Transverse colon (tissue), 4 donors: ENCODE results near the gene ERICH4. TPM values are rescaled to one million over a fixed set of nuclear protein-coding genes. Genes with fewer than 3 reads are reported as not detected.

Source experiments
- DNase-seq: peaks from one replicate; pipeline ENCODE4 v3.0.0-alpha.2; 2019
- H3K27ac ChIP-seq, 4 donors: fragments of 200-600 bp; sonication (generic); 2 replicates each; pipeline ENCODE4 v1.5.1; 2016 to 2018; ENCODE audit warnings: inconsistent platforms in 4 of 4
- H3K27me3 ChIP-seq: fragments of 200-600 bp; sonication (generic); 2 replicates; pipeline ENCODE4 v1.5.1; 2017; ENCODE audit warnings: inconsistent platforms
- H3K36me3 ChIP-seq, 4 donors: fragments of 200-600 bp; sonication (generic); 2 replicates each; pipeline ENCODE4 v1.5.1; 2017 to 2019; ENCODE audit warnings: inconsistent platforms in 4 of 4
- H3K4me1 ChIP-seq, 4 donors: fragments of 200-600 bp; sonication (generic); 2 replicates each; pipeline ENCODE4 v1.5.1; 2017 to 2020; ENCODE audit warnings: inconsistent platforms in 4 of 4
- H3K4me3 ChIP-seq, 4 donors: fragments of 200-600 bp; sonication (generic); 1 replicate in 1 of 4; 2 replicates in 3 of 4; pipeline versions ENCODE4 v1.5.1 to v1.6.1; 2017 to 2019; ENCODE audit warnings: inconsistent platforms in 4 of 4
- H3K9me3 ChIP-seq, 2 donors: fragments of 200-600 bp; sonication (generic); 2 replicates each; pipeline ENCODE4 v1.5.1; 2017 to 2019; ENCODE audit warnings: inconsistent platforms in 2 of 2
- EP300 ChIP-seq: sonication (generic); formaldehyde crosslinking; IDR thresholded peaks from one replicate; pipeline ENCODE4 v1.6.1; 2017; ENCODE audit warnings: antibody characterized with exemption, low read depth
- POLR2A ChIP-seq: fragments of 450-650 bp; IDR thresholded peaks from one replicate; pipeline ENCODE4 v1.6.1; 2016; ENCODE audit warnings: antibody characterized with exemption, mild to moderate bottlenecking, moderate library complexity
- POLR2AphosphoS5 ChIP-seq, 3 donors: sonication (generic); formaldehyde crosslinking; IDR thresholded peaks; one replicate each; pipeline ENCODE4 v1.6.1; 2016; ENCODE audit warnings: antibody characterized with exemption in 3 of 3
- WGBS, 2 donors: methylation state at CpG; one replicate each; pipeline ENCODE4 v1.1.5; 2018; ENCODE audit warnings: low coverage in 1 of 2; 5-methylcytosine and 5-hydroxymethylcytosine counted together
- in situ Hi-C, 4 donors: fragments of 200-750 bp; cut with MboI; loops; one replicate each; pipeline versions ENCODE4 v1.15.0 to v1.15.1; 2017; ENCODE audit warnings: low sequenced_read_pairs in 3 of 4, low pct_ligation_motif_present in 1 of 4, low pct_unique_long_range_greater_than_20kb in 1 of 4
- intact Hi-C: fragments of 100-400 bp; cut with DNase I; formaldehyde crosslinking; loops from one replicate; pipeline ENCODE4 v1.15.1; 2023; ENCODE audit warnings: low total_unique reads
- total RNA-seq, 4 donors: library from RNA; depleted of rRNA; stranded (reverse); fragments of >200 nt; gene quantifications; one replicate each; pipeline ENCODE4 v1.1.0, GENCODE V29; 2016
- TF ChIP-seq, protein P1 (sequence below), 5 experiments: fragments of 200-600 bp in 3 of 5; fragments of 450-650 bp in 2 of 5; sonication (generic) in 3 of 5; IDR thresholded peaks; 1 replicate in 2 of 5; 2 replicates in 3 of 5; pipeline ENCODE4 v1.5.1; 2016 to 2017; ENCODE audit warnings: antibody characterized with exemption in 5 of 5, inconsistent platforms in 3 of 5, mild to moderate bottlenecking in 2 of 5, moderate library complexity in 1 of 5

ERICH4 gene
- total RNA-seq, 4 donors from 2014 or later: not detected

DNA sequence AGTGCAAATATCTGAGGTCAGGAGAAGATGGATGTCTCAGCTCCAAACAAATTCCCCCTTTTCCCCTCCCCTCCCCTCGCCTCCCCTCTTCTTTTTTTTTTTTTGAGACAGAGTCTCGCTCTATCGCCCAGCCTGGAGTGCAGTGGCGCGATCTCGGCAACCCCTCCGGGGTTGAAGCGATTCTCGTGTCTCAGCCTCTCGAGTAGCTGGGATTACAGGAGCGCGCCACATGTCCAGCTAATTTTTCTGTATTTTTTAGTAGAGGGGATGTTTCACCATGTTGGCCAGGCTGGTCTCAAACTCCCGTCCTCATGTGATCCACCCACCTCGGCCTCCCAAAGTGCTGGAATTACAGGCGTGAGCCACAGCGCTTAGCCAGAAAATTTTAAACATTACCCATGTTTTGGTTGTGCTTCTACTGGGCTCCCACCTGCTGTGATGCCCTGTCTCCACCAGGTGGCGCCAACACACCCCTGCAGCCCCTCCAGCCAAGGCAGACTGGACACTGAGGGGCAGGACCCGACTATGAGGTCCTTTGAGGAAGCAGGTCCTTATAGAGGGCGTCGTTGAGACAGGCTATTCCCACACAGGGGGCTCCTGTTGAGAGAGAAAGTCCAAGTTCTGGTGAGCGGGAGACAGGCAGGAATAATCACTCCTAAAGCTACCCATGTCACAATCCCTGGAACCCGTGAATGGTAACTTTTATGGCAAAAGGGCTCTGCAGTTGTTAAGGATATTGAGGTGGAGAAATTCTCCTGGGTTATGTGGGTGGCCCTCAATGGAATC lies 6.3 kb downstream of the ERICH4 start:
- Histone ChIP-seq H3K27ac (no peak overlapping the region), H3K9me3 (no peaks in the 10 kb centered on the region), H3K4me1 (peaks cover 0 to 5% (median 0%) of the 10 kb centered on the region in 4 donors), H3K4me3 (peak overlapping the region in 1 of 4 donors; percentile 20), H3K27me3 (peaks cover 21% of the 10 kb centered on the region), H3K36me3 (no peaks in the 10 kb centered on the region)
- WGBS, 2 donors: 6 to 7% methylated on average over 3 to 22 of the region's 22 CpGs
- intact Hi-C loops (loop anchor here (5.0 kb wide), 1 partner anchor 123 kb away; no protein-coding TSS in a partner anchor), in situ Hi-C loops (loop anchor here in 2 of 4 donors (5.0 to 10.0 kb wide), 2 partner anchors 123 to 126 kb away; partner anchors contain the start of gene CEACAM21 (in 1 of the 2))
- peak; percentile 78 for DNase-seq
- TF ChIP-seq EP300: no peak
- TF ChIP-seq, protein P1, sequence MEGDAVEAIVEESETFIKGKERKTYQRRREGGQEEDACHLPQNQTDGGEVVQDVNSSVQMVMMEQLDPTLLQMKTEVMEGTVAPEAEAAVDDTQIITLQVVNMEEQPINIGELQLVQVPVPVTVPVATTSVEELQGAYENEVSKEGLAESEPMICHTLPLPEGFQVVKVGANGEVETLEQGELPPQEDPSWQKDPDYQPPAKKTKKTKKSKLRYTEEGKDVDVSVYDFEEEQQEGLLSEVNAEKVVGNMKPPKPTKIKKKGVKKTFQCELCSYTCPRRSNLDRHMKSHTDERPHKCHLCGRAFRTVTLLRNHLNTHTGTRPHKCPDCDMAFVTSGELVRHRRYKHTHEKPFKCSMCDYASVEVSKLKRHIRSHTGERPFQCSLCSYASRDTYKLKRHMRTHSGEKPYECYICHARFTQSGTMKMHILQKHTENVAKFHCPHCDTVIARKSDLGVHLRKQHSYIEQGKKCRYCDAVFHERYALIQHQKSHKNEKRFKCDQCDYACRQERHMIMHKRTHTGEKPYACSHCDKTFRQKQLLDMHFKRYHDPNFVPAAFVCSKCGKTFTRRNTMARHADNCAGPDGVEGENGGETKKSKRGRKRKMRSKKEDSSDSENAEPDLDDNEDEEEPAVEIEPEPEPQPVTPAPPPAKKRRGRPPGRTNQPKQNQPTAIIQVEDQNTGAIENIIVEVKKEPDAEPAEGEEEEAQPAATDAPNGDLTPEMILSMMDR (IDR thresholded peaks at IDR 0.05): peak; percentile 94 to 99 (median 98)

DNA sequence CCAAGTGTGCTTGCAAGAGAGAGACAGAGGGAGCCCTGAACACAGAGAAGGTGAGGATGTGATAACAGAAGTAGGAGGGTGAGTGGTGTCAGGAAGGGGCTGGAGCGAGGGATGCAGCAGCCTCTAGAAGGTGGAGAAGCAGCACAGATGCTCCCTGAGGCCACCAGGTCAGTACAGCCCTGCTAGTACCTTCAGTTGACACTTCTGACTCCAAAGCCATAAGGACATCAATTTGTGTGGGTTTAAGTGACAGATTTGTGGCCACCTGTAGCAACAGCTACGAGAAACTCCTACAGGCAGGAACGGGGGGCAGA lies 6.9 kb downstream of the ERICH4 start:
- Histone ChIP-seq H3K4me3 (no peak overlapping the region), H3K9me3 (no peaks in the 10 kb centered on the region), H3K36me3 (no peaks in the 10 kb centered on the region), H3K27ac (no peak overlapping the region), H3K27me3 (peaks cover 21% of the 10 kb centered on the region), H3K4me1 (peaks cover 0 to 5% (median 0%) of the 10 kb centered on the region in 4 donors)
- TF ChIP-seq POLR2AphosphoS5 (IDR thresholded peaks at IDR 0.05): no peak
- TF ChIP-seq POLR2A: no peak
- TF ChIP-seq, protein P1 (IDR thresholded peaks at IDR 0.05): no peak
- TF ChIP-seq EP300: no peak
- no peak for DNase-seq
- in situ Hi-C loops: loop anchor here (5.0 to 25.0 kb wide), 3 partner anchors 112 to 125 kb away; partner anchors contain the start of gene CEACAM21 (in 2 of the 4)
- intact Hi-C loops: loop anchor here (5.0 kb wide), 1 partner anchor 122 kb away; no protein-coding TSS in a partner anchor
- 44% methylated on average over 3 of the region's 3 CpGs; no CpG with 5 or more reads in 1 of the 2 donors for WGBS, 2 donors

DNA sequence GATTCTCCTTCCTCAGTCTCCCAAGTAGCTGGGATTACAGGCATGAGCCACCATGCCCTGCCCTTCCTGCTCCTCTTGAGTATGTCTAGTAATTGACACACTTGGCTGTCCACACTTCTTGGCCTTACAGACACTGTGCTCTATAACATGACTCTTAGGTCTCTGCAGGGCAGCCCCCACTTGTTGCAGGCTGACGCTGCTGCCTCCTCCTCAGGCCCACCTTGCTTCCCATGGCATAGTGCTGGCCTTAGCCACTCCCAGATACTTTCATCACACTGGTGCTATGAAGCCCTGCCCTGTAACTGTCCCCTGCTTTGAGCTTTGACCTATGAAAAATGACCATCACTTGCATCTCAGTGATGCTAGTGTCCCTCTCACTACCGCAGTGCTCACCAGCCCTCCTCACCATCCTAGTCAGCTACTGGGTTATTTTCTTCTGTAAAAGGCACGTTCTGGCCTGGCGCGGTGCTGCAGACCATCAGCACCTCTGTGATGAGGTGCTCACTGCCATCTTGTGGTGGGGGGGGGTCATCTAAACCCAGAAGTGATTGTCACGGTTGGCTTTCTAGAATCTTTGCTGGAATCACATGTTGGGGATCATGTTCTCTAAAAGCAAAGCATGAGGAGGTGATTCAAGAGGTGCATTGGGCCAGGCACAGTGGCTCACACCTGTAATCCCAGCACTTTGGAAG lies 9.8 kb downstream of the ERICH4 start:
- peaks cover 0 to 5% (median 2%) of the 10 kb centered on the region in 4 donors for H3K4me1 ChIP-seq
- in situ Hi-C loops: loop anchor here in 2 of 4 donors (10.0 to 25.0 kb wide), 2 partner anchors 110 to 122 kb away; partner anchors contain the start of gene CEACAM21 (in 1 of the 2)
- intact Hi-C loops: no loop called here
- peaks cover 15% of the 10 kb centered on the region for H3K27me3 ChIP-seq
- H3K4me3 ChIP-seq: no peak overlapping the region
- no peak for DNase-seq
- no peak overlapping the region for H3K27ac ChIP-seq
- TF ChIP-seq POLR2A: no peak
- no peak for TF ChIP-seq POLR2AphosphoS5 (IDR thresholded peaks at IDR 0.05)
- TF ChIP-seq EP300: no peak
- TF ChIP-seq, protein P1 (IDR thresholded peaks at IDR 0.05): no peak
- whole genome bisulfite sequencing, 2 donors: 63 to 75% methylated on average over 1 to 6 of the region's 6 CpGs
- no peaks in the 10 kb centered on the region for H3K9me3 ChIP-seq
- H3K36me3 ChIP-seq: no peaks in the 10 kb centered on the region

DNA sequence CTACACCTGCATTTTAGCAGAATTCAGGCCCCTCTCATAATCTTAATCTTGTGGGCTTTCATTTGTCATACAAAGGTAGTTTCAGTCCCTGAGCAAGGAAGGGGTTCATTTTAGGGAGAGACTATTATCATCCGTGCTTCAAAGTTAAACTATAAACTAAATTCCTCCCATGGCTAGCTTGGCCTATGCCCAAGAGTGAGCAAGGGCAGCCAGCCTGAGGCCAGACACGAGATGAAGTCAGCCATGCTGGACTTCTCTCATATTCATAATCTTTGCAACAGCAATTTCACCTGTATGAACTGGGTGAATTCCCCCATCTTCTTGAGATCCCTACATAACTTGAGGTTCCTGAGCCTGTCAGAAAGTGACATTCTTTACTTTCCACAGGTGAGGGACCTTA lies 13.0 kb downstream of the ERICH4 start:
- no peak overlapping the region for H3K4me3 ChIP-seq
- TF ChIP-seq EP300: no peak
- no peak for TF ChIP-seq POLR2AphosphoS5 (IDR thresholded peaks at IDR 0.05)
- in situ Hi-C loops: loop anchor here in 3 of 4 donors (5.0 to 25.0 kb wide), 3 partner anchors 101 to 119 kb away; partner anchors contain the start of gene CEACAM21 (in 1 of the 3)
- H3K27ac ChIP-seq: no peak overlapping the region
- H3K36me3 ChIP-seq: no peaks in the 10 kb centered on the region
- no peaks in the 10 kb centered on the region for H3K9me3 ChIP-seq
- H3K27me3 ChIP-seq: peaks cover 17% of the 10 kb centered on the region
- DNase-seq: no peak
- peaks cover 0 to 4% (median 0%) of the 10 kb centered on the region in 4 donors for H3K4me1 ChIP-seq
- 27% methylated on average over 2 of the region's 2 CpGs; no CpG with 5 or more reads in 1 of the 2 donors for WGBS, 2 donors
- intact Hi-C loops: no loop called here
